Omental fat pad (tissue), 4 donors: ENCODE results near the gene SLC9A4. TPM values are rescaled to one million over a fixed set of nuclear protein-coding genes. Genes with fewer than 3 reads are reported as not detected.

ENCODE experiments used
- ATAC-seq: fragments of 150-250 bp; one replicate; pipeline ENCODE4 v1.9.1; 2016; ENCODE audit warnings: mild to moderate bottlenecking, moderate library complexity; ENCODE audit not compliant: low FRiP score
- DNase-seq: peaks from one replicate; pipeline ENCODE4 v3.0.0-alpha.2; 2019; ENCODE audit warnings: low spot score
- CTCF ChIP-seq, 3 donors: fragments of 450-650 bp; IDR thresholded peaks; one replicate each; pipeline ENCODE4 v1.5.1; 2016 to 2017; ENCODE audit warnings: antibody characterized with exemption in 3 of 3, mild to moderate bottlenecking in 3 of 3, moderate library complexity in 2 of 3
- total RNA-seq, 4 donors: library from RNA; depleted of rRNA; stranded (reverse); fragments of >200 nt; gene quantifications; one replicate each; pipeline ENCODE4 v1.1.0, GENCODE V29; 2016

The SLC9A4 gene
- total RNA-seq, 4 donors from 2014 or later = not detected

GRCh38 chr2:102515851-102516250 lies 42.8 kb downstream of the SLC9A4 start:
- ATAC-seq (no peak), DNase-seq (no peak)
- TF ChIP-seq CTCF (IDR thresholded peaks at IDR 0.05) = no peak

GRCh38 chr2:102518170-102518569 lies 45.1 kb downstream of the SLC9A4 start:
- ATAC-seq (no peak), DNase-seq (no peak)
- TF ChIP-seq CTCF (IDR thresholded peaks at IDR 0.05) = no peak

- ATAC-seq = no peak
- no peak for DNase-seq
- TF ChIP-seq CTCF (IDR thresholded peaks at IDR 0.05) = no peak
Measured at GRCh38 chr2:102520009-102520408, 47.0 kb downstream of the SLC9A4 start.

- no peak for ATAC-seq
- no peak for DNase-seq
- TF ChIP-seq CTCF (IDR thresholded peaks at IDR 0.05) = no peak
Measured at GRCh38 chr2:102520801-102521200, 47.8 kb downstream of the SLC9A4 start.

- TF ChIP-seq CTCF (IDR thresholded peaks at IDR 0.05) = no peak
- ATAC-seq = no peak
- no peak for DNase-seq
Measured at GRCh38 chr2:102522162-102522561, 49.1 kb downstream of the SLC9A4 start.

GRCh38 chr2:102522890-102523289 lies 49.9 kb downstream of the SLC9A4 start:
- TF ChIP-seq CTCF (IDR thresholded peaks at IDR 0.05) = no peak
- no peak for DNase-seq
- ATAC-seq = no peak

GRCh38 chr2:102523651-102524050 lies 50.6 kb downstream of the SLC9A4 start:
- DNase-seq = no peak
- no peak for TF ChIP-seq CTCF (IDR thresholded peaks at IDR 0.05)
- ATAC-seq = no peak
